HG03196 (cell line): ENCODE results near the gene STEAP2.
A peak's percentile ranks its signal among the peaks of the same experiment; 100 is the strongest.
"Not testable (repeated sequence)": the region's sequence is repeated elsewhere in the genome, so short reads cannot be mapped to it uniquely, and the experiment has no call there.

Experiments
- ATAC-seq: cut with Tn5 transposase; IDR thresholded peaks from one replicate; pipeline ENCODE4 v1.9.1; 2021; ENCODE audit not compliant: unreplicated experiment

Gene STEAP2

DNA sequence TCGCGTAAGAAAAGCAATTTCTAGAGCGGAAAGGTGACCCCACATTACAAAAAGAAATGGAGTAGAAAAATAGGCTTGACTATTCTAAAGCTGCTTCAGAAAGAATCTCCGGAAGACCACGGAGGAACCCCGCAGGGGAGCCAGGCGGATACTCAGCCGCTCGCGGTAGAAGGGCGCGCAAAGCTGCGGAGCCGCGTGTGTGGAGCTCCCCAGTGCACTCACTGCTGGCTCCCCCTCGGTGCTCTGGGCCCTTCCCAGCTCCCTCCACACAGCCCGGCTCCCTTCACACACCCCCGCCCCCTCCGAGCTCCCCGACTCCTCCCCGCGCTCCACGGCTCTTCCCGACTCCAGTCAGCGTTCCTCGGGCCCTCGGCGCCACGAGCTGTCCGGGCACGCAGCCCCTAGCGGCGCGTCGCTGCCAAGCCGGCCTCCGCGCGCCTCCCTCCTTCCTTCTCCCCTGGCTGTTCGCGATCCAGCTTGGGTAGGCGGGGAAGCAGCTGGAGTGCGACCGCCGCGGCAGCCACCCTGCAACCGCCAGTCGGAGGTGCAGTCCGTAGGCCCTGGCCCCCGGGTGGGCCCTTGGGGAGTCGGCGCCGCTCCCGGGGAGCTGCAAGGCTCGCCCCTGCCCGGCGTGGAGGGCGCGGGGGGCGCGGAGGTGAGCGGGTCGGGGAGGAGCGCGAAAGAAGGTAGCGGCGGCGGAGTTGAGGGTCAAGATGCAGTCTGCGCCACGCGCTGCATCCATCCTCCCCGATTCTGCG is at the start of gene STEAP2:
TSS of gene STEAP2 (plus strand) at position 350 of the 758 bp plus-strand sequence. CDS start 13,343 bp downstream, outside the sequence.
- ATAC-seq: peak; percentile 93

DNA sequence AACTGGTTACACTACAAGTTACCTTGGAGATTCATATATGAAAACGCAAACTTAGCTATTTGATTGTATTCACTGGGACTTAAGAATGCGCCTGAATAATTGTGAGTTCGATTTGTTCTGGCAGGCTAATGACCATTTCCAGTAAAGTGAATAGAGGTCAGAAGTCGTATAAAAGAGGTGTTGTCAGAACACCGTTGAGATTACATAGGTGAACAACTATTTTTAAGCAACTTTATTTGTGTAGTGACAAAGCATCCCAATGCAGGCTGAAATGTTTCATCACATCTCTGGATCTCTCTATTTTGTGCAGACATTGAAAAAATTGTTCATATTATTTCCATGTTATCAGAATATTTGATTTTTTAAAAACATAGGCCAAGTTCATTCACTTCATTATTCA is 48.0 kb upstream of the STEAP2 start:
- no peak for ATAC-seq

DNA sequence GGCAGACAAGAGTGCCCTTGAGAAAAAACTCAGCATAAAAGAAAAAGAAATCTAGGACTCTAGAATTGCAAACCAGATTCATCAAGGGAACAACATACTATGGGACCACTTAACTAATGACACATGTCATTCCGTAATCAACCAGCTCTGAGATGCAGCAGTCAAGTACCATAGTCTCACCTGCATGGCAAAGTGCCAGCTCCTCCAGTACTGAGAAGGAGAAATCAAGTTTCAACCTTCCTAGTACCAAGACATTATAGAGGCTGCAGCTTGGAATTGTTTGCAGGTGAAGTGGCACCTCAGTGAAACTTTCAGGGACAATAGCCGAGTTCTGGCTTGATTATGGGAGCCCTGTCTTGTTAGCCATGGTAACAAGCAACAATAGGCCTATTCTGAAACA is 45.8 kb upstream of the STEAP2 start:
- ATAC-seq: no peak

DNA sequence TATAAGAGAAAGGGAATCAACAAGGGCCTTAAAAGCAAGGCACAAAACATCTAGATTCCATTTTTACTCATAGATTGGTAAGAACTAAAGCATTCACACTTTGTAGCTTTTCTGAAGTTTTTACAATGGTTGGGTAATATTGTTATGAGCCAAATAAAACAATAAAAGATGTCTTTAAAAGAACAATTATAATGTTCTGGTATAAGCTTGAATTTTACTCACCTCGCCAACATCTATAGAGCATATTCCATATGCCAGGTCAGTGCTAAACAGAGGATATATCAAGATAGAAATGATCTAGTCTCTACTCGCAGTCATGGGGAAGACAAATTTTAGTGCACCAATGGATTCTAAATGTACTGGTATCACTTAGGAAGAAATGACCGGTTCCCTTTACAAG is 45.4 kb upstream of the STEAP2 start:
- no peak for ATAC-seq

DNA sequence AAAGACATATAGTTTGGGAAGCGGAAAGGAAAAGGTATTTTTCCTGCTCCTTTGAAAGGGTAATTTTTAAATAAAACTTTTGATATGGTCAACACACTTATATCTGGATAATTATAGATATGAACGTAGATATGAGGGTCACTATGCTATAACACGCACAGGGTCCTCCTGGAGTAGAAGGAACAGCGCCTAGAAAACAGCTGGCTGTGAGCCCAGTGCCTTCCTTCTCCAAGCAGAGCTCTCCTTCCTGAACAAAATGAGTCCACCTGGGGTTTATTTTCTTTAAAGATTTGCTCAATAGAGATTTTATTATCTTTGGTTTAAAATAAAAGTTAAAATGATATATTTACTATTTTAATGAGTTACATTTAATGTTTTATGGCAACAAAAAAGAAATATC is 44.2 kb upstream of the STEAP2 start:
- no peak for ATAC-seq

DNA sequence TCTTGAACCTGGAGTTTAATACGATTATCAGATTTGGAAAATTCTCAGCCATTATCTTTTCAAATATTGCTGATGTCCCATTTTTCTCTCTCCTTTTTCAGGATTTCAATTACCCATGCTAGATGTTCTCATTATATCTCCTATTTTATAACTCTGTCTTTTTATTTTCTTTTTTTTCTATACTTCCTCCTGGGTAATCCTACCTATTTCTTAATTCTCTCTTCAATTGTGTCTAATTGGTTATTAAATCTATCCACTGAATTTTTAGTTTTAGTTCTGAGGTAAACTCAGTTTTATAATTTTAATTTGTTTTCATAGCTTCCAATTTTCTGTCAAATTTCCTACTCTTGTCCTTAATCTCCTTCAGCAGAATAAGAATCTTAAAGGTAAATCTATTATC is 41.6 kb upstream of the STEAP2 start:
- no peak for ATAC-seq

DNA sequence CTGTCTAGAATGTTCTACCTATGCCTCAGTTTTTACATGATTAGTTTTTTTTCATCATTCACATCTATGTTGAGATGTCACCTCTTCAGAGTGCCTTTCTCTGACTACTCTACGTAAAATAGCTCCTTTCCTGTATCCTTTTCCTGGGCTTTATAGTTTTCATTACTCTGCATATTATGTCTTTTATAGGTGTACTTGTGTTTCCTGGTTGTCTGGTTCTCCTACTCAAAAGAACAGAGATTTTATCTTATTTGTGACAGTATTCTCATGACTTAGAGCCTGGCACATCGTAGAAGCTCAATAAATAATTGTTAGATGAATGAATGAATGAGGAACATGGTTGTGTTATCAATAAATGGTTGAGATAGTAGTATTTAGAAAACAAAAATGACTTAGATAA is 39.4 kb upstream of the STEAP2 start:
- no peak for ATAC-seq

DNA sequence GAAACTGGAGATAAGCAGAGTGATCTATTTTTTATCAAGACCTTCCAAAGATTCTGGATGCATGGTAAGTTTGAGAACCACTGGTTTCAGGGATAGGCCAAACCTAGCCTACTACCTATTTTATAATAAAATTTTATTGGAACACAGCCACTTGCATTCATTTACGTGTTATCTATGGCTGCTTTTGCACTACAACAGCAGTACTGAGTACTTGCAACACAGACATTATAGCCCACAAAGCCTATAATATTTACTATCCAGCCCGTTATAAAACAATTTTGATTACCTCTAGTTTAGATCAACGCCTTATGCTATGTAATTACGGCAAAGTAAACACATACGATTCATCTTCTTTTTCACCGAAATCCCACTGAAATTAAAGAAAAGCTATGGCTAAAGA is 38.9 kb upstream of the STEAP2 start:
- no peak for ATAC-seq

DNA sequence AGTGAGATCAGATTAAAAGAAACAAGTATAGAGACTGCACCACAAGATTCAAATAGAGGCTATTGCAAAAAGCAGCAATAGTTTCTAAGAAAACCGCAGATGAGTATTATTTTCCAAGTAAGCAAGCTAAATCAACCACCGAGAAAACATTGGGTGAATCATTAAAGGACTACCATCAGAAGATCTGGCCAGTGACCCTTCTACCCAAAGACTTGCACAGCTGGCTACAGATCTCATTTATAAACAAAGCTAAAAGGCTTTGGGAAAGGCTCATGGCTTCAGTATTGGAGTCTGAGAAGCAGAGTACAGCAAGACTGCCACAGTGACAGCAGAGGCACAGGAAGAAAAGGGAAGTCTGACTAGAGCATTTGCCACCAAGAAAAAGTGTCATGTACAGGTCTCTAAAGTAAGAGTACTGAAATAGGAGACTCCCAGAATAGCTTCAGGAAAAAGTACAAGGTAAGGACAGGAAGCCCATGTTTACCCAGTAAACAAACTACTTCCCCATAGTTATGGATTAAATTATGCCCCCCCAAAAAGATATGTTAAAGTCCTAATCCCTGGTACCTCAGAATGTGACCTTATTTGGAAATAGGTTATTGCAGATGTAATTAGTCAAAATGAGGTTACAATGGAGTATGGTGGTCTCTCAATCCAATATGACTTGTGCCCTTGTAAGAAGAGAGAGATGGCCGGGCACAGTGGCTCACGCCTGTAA is 38.3 kb upstream of the STEAP2 start:
- ATAC-seq: peak; percentile 94

DNA sequence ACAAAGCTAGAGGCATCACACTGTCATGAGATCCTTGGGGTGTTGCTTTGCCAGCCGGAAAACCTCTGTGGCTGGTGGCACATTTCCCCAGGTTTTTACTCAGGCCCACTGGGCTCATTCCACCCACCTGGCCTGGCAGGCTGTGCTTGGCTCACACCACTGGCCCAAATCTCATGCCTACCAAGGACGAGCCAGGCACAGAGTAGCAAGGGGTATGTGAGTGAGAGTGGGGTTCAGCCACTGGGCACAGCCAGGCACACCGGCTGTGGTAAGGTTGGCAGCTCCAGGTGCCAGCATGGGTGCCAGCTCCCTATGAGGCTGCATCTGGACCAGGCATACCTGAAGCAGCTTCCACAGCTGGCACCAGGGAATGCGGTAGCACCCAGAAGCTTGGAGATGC is 35.9 kb upstream of the STEAP2 start:
- ATAC-seq: no peak

DNA sequence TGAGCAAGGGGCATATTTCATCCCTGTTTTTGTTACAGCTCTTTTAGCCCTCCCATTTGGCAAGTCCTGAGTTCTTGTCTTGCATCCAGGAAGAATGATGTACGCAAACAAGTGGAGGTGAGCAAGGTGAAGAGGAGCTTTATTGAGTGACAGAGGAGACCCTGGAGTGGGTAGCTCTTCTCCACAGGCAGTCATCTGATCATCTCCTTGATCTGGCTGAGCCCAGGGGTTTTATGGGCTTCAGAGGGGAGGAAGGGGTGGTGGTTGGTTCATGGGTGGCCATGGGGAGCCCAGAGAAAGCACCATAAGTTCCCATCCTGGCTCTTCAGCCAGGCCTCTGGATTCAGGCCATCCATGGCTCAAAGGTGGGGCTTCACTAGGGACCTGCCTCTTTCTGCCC is 35.3 kb upstream of the STEAP2 start:
- ATAC-seq: no peak

DNA sequence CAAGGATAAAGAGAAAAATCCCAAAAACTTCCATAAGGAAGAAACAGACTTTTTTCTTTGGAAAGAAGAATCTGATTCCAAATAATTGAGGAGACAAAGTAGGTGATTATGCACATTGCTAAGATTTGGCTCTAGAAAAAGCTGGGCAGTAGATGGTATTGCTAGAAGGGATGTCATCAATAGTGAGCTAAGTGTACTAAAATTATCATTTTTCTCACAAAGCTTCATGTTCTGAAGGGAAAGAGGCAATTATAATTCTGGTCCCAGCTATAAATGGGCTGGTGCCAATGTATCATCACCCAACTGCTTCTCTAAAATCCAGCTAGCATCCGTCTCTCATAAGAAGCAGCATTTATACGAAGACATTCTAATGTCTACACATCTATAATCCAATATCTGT is 33.4 kb upstream of the STEAP2 start:
- no peak for ATAC-seq

DNA sequence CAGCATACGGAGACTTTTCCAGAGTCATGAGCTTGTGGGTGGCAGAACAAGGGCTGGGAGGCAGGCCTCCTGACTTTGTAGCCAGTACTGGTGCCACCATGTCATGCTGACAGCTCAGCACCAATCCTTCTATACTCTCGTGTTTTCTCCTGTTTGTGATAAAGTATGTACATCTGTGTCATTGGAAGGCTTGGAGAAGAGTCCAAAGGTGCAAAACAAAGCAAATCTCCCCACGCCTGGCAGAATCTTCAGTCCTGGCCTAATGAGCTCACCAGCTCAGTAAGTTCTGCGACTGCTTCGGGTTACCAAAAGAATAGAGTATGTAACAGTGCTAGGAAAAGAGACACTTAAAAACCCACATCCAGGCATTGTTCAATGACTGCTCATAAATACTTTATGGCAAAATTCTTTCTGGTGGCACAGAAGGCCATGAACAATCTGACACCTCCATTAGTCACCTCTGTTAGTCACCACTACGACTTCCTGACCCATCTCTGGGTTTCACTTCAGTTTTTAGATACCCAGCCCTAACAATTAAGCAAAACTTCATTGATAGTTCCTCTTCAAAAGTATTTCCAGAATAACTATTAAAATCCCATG is 32.8 kb upstream of the STEAP2 start:
- peak; percentile 99 for ATAC-seq

DNA sequence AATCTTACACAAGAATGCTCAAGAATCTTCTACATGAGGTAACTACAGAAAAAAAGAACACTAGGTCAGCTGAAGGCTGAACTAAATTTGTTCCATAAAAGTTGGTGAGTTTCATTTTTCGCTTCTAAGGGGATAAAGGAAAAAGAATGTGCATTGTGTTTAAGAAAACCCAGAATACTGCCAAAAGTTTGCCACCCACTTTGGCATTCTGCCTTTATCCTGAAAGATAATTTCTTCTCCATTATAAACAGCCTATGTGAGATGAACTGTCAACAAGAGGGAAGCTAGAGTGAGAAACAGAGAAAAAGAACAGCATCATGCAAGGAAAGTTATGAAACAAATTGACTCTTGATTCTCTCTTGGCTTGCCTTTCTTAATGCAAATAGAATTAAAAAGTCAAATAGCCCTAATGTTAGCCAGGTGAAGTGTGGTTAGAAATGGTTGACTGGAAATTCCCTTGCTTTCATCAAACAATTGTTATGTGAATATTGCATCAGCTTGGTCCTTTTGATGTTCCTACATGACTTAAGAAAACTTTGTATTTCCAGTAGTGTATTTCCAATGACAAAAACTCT is 31.4 kb upstream of the STEAP2 start:
- ATAC-seq: no peak

DNA sequence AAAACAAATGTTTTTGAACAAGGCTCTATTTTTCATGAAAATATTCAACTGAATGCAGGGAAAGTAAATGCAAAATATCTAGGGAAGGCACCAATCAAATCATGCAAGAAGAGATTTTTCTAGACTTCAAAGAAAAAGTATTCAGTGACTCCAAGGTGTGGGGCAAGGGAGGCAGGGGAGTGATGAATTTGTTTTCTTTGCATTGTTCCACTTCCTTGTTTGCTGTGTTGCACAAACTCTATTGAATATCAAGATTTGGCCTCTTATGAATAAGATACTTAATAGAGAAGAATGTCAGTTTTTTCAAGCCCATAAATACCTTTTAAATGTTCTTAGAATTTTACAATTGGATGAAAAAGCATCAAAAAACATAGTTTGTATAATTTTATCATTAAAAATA is 30.9 kb upstream of the STEAP2 start:
- no peak for ATAC-seq

DNA sequence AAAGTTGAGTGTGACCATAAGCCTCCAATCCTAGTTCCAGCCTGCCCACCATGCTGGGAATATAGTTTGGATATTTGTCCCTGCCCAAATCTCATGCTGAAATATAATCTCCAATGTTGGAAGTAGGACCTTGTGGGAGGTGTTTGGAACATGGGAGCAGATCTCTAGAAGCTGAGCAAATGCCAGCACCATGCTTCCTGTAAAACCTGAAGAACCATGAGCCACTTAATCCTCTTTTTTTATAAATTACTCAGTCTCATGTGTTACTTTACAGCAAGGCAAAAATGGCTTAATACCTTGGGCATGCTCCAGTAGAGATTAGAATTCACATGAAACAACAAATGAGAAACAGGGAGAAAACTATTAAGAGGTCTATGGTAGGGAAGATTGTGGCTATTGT is 30.1 kb upstream of the STEAP2 start:
- ATAC-seq: no peak

DNA sequence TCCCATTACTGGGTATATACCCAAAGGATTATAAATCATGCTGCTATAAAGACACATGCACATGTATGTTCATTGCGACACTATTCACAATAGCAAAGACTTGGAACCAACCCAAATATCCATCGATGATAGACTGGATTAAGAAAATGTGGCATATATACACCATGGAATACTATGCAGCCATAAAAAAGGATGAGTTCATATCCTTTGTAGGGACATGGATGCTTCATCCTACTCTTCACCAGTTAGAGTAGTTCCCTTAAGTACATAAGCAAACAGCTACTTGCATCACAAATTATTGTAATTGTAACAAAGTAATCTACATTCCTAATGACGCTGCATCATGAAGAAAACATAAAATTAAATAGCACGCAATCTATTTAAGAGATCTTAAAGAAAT is 25.2 kb upstream of the STEAP2 start:
- ATAC-seq: not testable (repeated sequence)

DNA sequence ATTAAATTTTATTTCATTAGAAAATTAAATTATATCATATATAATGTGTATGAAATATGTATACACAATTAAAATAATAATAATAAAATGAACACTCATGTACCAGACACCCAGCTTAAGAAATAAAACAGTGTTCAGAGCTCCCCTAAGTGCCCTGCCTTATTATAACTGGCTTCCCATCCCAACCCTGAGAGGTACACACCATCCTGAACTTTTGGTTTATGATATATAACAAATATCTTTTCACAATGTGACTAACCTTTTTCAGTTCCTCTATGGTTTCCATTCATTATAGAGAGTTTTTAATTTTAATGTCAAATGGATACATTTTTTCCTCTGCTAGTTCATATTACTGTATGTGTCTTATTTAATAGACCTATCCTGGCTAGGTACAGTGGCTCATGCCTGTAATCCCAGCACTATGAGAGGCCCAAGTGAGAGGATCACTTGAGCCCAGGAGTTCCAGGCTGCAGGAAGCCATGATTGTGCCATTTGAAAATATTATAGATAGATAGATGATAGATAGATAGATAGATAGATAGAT is 24.0 kb upstream of the STEAP2 start:
- no peak for ATAC-seq

DNA sequence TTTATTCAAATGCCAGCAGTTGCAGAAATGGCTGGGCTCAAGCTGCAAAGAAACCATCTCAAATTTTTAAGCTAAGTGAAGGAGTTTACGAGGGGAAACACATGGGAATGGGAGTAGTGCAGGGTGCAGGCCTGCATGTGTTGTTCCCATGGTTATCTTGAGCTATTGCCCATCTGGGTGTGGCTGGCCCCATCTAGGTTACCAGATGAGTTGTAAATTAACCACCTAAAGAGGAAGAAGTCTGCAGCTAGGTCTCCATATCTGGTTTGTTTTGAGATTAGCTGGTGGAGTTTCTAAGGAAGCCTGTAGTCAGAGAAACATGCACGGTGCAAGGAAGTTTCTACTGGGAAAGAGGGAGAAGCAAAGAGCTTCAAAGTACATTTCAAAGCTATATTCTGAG is 23.3 kb upstream of the STEAP2 start:
- ATAC-seq: peak; percentile 97

DNA sequence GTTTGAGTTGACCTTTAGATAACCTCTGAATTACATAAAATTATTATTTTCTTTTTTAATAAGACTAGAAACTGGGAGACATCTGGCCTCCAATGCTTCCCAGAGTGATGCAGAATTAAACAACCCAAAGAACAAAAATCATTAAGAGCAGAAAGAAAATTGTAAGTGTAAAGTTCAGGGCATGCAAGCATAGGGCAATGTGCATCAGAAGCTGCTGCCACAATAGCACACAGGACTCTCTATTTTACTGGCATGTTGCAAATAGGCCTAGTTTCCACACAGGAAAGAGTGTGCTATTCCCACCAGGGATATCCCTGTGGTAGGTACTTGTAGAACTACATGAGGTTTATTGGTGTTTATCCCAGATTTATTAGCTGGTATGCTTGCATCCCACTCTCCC is 20.5 kb upstream of the STEAP2 start:
- no peak for ATAC-seq

DNA sequence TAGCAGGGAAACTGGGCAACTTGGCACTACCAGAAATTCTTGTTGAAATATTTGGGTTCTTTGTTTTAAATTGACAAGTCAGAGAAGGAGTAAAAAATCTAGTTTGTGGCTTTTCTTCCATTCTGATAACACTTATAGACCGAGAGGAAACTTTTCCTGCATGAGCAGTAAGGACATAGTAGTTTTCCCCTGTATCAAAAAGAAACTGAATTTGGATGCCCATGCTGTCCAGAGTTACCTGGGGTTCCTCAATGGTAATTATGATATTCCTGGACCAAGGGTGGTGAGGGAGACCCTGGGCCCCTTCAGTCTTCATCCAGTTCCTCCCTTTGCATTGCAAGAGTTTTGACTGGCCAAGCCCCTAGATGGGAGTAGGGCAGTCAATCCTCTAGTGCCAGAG is 19.9 kb upstream of the STEAP2 start:
- no peak for ATAC-seq
